ENCODE results near the gene SRMS.

The SRMS gene

GRCh38 chr20:63536997-63537524, 10.5 kb downstream of the SRMS start, which contains the start of gene PTK6:
Gene PTK6 (minus strand): TSS chr20:63537376. CDS start chr20:63537314, 62 bp downstream.
- DNase-seq, result no peak

- DNase-seq, result no peak
These were observed 11.1 kb downstream of the SRMS start for GRCh38 chr20:63536241-63536977.

GRCh38 chr20:63534831-63535651, 12.5 kb downstream of the SRMS start:
- DNase-seq, result no peak

- DNase-seq, result no peak
These were observed 13.1 kb downstream of the SRMS start for GRCh38 chr20:63534427-63534830.

GRCh38 chr20:63533871-63534393, 13.6 kb downstream of the SRMS start:
- DNase-seq, result no peak

GRCh38 chr20:63533388-63533787, 14.2 kb downstream of the SRMS start:
- no peak for DNase-seq

GRCh38 chr20:63532449-63532971, 15.0 kb downstream of the SRMS start:
- DNase-seq, result no peak

GRCh38 chr20:63531686-63532448, 15.7 kb downstream of the SRMS start:
- DNase-seq, result no peak

- no peak for DNase-seq
These were observed 16.8 kb downstream of the SRMS start for GRCh38 chr20:63530788-63531160.

- DNase-seq, result no peak
These were observed 17.4 kb downstream of the SRMS start for GRCh38 chr20:63529861-63530787.

GRCh38 chr20:63529180-63529860, 18.2 kb downstream of the SRMS start:
- DNase-seq, result no peak

- no peak for DNase-seq
These were observed 20.4 kb downstream of the SRMS start for GRCh38 chr20:63527184-63527583.

- no peak for DNase-seq
These were observed 21.6 kb downstream of the SRMS start for GRCh38 chr20:63525971-63526370.

GRCh38 chr20:63525185-63525584, 22.4 kb downstream of the SRMS start:
- no peak for DNase-seq

- no peak for DNase-seq
These were observed 24.5 kb downstream of the SRMS start for GRCh38 chr20:63522981-63523611.

GRCh38 chr20:63522091-63522868, 25.3 kb downstream of the SRMS start:
- no peak for DNase-seq

GRCh38 chr20:63521602-63522001, 25.9 kb downstream of the SRMS start:
- no peak for DNase-seq

- DNase-seq, result no peak
These were observed 26.5 kb downstream of the SRMS start for GRCh38 chr20:63520934-63521601.

- DNase-seq, result no peak
These were observed 27.0 kb downstream of the SRMS start, which contains the start of gene PPDPF for GRCh38 chr20:63520504-63520933. Gene PPDPF (plus strand): TSS chr20:63520765. CDS start chr20:63521309, 544 bp downstream.

Data from NCI-H1436 treated with DMSO at 0.1 percent for 48 hours (cell line).